Thyroid gland (tissue), 4 donors: ENCODE measurements around the gene PSD. TPM values are rescaled to one million over a fixed set of nuclear protein-coding genes. Genes with fewer than 3 reads are reported as not detected.
"Not testable (repeated sequence)": the region's sequence is repeated elsewhere in the genome, so short reads cannot be mapped to it uniquely, and the experiment has no call there.

Experiments
- DNase-seq, 2 donors: peaks; one replicate each; pipeline ENCODE4 v3.0.0-alpha.2; 2019
- H3K27ac ChIP-seq, 3 donors: fragments of 200-600 bp; sonication (generic); 1 replicate in 2 of 3; 2 replicates in 1 of 3; pipeline ENCODE4 v1.5.1; 2016 to 2019; ENCODE audit warnings: mild to moderate bottlenecking in 1 of 3, moderate library complexity in 1 of 3
- H3K27me3 ChIP-seq: fragments of 200-600 bp; sonication (generic); one replicate; pipeline ENCODE4 v1.5.1; 2019
- H3K36me3 ChIP-seq, 2 donors: fragments of 200-600 bp; sonication (generic); one replicate each; pipeline ENCODE4 v1.5.1; 2016 to 2019
- H3K4me1 ChIP-seq, 2 donors: fragments of 200-600 bp; sonication (generic); one replicate each; pipeline ENCODE4 v1.5.1; 2017 to 2019
- H3K4me3 ChIP-seq, 3 donors: fragments of 200-600 bp; sonication (generic); replicated peaks in 1 of 3; 1 replicate in 2 of 3; 2 replicates in 1 of 3; pipeline ENCODE4 v1.5.1; 2016; ENCODE audit warnings: mild to moderate bottlenecking in 1 of 3
- H3K9me3 ChIP-seq: fragments of 200-600 bp; sonication (generic); one replicate; pipeline ENCODE4 v1.5.1; 2017
- POLR2A ChIP-seq, 2 donors: fragments of 450-650 bp; IDR thresholded peaks; one replicate each; pipeline ENCODE4 v1.6.1; 2017; ENCODE audit warnings: antibody characterized with exemption in 2 of 2, mild to moderate bottlenecking in 2 of 2, moderate library complexity in 1 of 2
- WGBS, 2 donors: methylation state at CpG; one replicate each; pipeline ENCODE4 v1.1.5; 2017; 5-methylcytosine and 5-hydroxymethylcytosine counted together
- intact Hi-C: fragments of 100-400 bp; cut with DNase I; formaldehyde crosslinking; loops from one replicate; pipeline ENCODE4 v1.15.1; 2023
- total RNA-seq, 4 donors: library from RNA; depleted of rRNA; stranded (reverse); fragments of >200 nt; gene quantifications; one replicate each; pipeline ENCODE4 v1.2.3, GENCODE V29; 2016
- TF ChIP-seq, protein P1 (sequence below), 6 experiments: fragments of 200-600 bp in 3 of 6; fragments of 450-650 bp in 3 of 6; sonication (generic) in 3 of 6; IDR thresholded peaks; one replicate each; pipeline ENCODE4 v1.5.1; 2016 to 2019; ENCODE audit warnings: antibody characterized with exemption in 6 of 6, mild to moderate bottlenecking in 2 of 6, inconsistent platforms in 1 of 6, moderate library complexity in 1 of 6

PSD gene
- total RNA-seq, 4 donors from 2014 or later, result 0.24 to 1.1 (median 0.49) TPM

DNA sequence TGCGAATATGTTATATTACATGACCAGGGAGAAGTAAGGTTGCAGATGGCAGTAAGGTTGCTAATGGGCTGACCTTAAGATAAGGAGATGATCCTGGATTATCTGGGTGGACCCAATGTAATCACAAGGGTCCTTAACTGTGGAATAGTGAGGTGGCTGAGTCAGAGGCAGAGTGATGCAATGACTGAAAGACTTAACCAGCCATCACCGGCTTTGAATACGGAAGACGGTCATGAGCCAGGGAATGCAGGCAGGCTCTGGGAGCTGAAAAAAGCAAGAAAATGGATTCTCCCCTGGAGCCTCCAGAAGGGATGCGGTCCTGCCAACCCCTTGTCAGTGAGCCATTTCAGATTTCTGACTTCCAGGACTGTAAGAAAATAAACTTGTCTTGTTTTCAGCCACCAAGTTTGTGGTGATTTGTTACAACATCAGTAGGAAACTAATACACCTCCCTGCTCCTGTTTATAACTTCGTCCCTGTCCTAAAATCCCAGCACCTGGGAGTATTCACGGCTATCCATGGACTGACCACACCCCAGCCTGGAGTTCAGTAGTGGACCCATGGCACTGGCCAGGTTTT, 37.4 kb upstream of the PSD start:
- Histone ChIP-seq H3K27ac (peak overlapping the region in 2 of 3 donors; percentile 41 to 50), H3K4me3 (no peak overlapping the region), H3K36me3 (no peaks in the 10 kb centered on the region), H3K9me3 (no peaks in the 10 kb centered on the region), H3K4me1 (peaks cover 38 to 47% of the 10 kb centered on the region in 2 donors), H3K27me3 (no peaks in the 10 kb centered on the region)
- DNase-seq, result peak; percentile 42 to 50
- WGBS, 2 donors, result 78 to 79% methylated on average over 7 of the region's 7 CpGs
- no peak for TF ChIP-seq POLR2A (IDR thresholded peaks at IDR 0.05)
- TF ChIP-seq, protein P1, sequence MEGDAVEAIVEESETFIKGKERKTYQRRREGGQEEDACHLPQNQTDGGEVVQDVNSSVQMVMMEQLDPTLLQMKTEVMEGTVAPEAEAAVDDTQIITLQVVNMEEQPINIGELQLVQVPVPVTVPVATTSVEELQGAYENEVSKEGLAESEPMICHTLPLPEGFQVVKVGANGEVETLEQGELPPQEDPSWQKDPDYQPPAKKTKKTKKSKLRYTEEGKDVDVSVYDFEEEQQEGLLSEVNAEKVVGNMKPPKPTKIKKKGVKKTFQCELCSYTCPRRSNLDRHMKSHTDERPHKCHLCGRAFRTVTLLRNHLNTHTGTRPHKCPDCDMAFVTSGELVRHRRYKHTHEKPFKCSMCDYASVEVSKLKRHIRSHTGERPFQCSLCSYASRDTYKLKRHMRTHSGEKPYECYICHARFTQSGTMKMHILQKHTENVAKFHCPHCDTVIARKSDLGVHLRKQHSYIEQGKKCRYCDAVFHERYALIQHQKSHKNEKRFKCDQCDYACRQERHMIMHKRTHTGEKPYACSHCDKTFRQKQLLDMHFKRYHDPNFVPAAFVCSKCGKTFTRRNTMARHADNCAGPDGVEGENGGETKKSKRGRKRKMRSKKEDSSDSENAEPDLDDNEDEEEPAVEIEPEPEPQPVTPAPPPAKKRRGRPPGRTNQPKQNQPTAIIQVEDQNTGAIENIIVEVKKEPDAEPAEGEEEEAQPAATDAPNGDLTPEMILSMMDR (IDR thresholded peaks at IDR 0.05), result no peak
- intact Hi-C loops, result no loop called here

DNA sequence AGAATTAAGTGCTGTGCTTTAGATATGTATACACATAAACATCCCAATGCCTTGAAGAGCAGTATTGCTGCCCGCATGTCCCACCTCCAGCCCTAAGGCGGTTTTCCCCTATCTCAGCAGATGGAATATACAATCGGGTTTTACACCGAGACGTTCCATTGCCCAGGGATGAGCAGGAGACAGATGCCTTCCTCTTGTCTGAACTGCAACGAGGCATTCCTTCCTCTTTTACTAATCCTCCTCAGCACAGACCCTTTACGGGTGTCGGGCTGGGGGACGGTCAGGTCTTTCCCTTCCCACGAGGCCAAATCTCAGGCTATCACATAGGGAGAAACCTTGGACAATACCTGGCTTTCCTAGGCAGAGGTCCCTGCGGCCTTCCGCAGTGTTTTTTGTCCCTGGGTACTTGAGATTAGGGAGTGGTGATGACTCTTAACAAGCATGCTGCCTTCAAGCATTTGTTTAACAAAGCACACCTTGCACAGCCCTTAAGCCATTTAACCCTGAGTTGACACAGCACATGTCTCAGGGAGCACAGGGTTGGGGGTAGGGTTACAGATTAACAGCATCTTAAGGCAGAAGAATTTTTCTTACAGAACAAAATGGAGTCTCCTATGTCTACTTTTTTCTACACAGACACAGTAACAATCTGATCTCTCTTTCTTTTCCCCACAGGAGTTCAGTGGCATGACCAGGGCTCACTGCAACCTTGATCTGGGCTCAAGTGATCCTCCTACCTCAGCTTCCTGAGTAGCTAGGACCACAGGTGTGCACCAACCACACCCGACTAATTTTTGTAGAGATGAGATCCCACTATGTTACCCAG, 36.3 kb upstream of the PSD start:
- H3K4me1 ChIP-seq, result peaks cover 36 to 47% of the 10 kb centered on the region in 2 donors
- H3K27me3 ChIP-seq, H3K9me3 ChIP-seq, intact Hi-C loops, H3K36me3 ChIP-seq, H3K4me3 ChIP-seq: not testable (repeated sequence)
- peak overlapping the region; percentile 33 to 50 (median 41) for H3K27ac ChIP-seq
- DNase-seq, result peak; percentile 51 to 58
- WGBS, 2 donors, result 45 to 59% methylated on average over 13 of the region's 13 CpGs

DNA sequence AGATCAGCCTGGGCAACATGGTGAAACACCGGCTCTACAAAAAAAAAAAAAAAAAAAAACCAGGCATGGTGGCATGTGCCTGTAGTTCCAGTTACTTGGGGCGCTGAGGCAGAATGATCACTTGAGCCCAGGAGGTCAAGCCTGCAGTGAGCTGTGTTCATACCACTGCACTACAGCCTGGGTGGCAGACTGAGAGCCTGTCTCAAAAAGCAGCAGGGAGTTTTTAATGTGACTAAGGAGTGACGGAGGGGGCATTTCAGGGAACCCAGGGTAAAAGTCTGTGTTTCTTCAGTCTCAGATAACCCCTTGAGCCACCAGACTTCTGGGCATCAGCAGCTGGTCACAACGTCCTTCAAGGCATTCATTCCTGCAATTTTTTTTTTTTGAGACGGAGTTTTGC, 34.9 kb upstream of the PSD start:
- Histone ChIP-seq H3K4me1 (peaks cover 40 to 47% of the 10 kb centered on the region in 2 donors), H3K27me3 (no peaks in the 10 kb centered on the region), H3K9me3 (no peaks in the 10 kb centered on the region), H3K27ac (peak overlapping the region; percentile 36 to 61 (median 41)), H3K36me3 (no peaks in the 10 kb centered on the region), H3K4me3 (no peak overlapping the region)
- intact Hi-C loops, result no loop called here
- peak; percentile 69 to 79 for DNase-seq
- TF ChIP-seq, protein P1 (IDR thresholded peaks at IDR 0.05), result no peak
- TF ChIP-seq POLR2A (IDR thresholded peaks at IDR 0.05), result peak in 1 of 2 donors; percentile 14
- 54 to 56% methylated on average over 5 of the region's 5 CpGs for WGBS, 2 donors

DNA sequence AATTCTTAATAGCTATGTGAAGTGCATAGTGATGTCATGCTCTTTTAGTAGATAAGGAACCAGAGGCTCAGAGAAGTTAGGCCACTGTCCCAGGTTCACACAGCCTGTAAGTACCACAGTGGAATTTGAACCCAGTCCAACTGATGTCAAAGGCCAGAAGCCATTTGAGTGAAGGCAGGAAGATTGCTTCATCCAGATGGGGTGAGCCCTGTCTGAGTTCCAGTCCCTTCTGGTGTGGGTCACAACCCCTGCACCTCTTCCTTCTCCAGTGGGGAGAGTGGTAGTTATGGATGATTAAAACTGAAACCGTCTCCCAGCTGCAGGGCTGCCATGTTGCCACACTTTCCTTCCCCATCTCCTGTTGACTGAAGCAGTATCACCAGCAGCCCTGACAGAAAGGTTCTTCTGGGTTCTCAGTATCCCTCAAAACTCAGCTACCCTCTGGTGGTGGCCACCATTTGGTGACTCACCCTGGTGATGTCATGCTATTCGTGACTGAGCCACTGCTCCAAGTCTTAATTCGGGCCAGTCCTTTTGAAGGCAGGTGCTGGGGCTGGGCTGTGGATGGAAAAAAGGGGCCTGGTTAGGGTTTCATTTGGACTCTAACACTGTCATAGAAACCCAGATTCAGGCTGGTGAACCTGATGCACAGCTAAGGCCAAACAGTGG, 34.2 kb upstream of the PSD start:
- Histone ChIP-seq H3K4me1 (peaks cover 40 to 47% of the 10 kb centered on the region in 2 donors), H3K9me3 (no peaks in the 10 kb centered on the region), H3K27me3 (no peaks in the 10 kb centered on the region), H3K27ac (peak overlapping the region in 2 of 3 donors; percentile 41 to 61), H3K36me3 (no peaks in the 10 kb centered on the region), H3K4me3 (no peak overlapping the region)
- WGBS, 2 donors, result 56 to 63% methylated on average over 3 of the region's 3 CpGs
- DNase-seq, result no peak
- intact Hi-C loops, result no loop called here
- TF ChIP-seq POLR2A (IDR thresholded peaks at IDR 0.05), result no peak
- TF ChIP-seq, protein P1 (IDR thresholded peaks at IDR 0.05), result no peak

DNA sequence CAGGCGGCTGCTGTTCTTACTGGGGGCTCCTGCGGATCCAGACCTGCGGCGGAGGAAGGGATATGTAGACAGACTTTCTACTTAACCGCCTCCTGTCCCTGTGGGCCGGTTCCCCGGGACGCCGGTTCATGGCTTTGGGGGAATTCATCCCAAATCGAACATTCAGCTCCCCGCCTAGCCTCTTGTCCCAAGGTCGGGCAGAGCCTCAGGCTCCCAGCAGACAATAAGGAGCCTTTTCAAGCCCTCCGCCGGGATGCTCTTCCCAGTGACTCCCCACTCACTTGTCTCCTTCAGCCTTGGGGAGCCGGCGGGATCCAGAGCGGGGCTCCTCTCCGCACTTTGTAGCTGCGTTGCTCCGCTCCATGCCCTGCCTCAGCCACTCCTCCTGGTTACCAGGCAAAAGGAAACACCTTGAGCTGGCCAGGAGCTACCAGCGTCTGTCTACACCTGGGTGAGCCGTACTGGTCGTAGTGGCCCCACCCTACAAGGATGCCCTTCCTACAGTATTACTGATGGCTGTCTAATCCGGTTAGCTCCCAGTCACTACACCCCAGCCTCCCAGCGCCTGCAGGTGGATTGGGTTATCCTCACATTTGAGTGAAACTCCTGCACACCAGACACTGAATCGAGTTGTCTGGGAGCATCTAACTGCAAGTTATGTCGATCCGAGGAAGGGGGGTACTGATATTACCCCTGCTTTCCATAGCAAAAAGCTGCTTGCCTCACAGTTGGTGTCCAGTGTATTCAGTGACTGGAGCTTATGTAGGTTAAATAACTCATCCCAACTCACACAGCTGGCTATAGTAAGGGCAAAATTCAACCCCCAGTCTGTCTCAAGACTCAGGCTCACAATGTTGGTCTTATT, 32.8 kb upstream of the PSD start, which contains the start of gene C10orf95:
Gene C10orf95, minus strand, starts transcription at position 439 of the 865 bp plus-strand sequence. CDS start 450 bp downstream, outside the sequence.
- TF ChIP-seq, protein P1 (IDR thresholded peaks at IDR 0.05), result no peak
- TF ChIP-seq POLR2A (IDR thresholded peaks at IDR 0.05), result peak in 1 of 2 donors; percentile 41
- intact Hi-C loops, result no loop called here
- Histone ChIP-seq H3K4me3 (peak within 1 kb of the TSS; percentile 63 to 73 (median 68)), H3K36me3 (no peaks in the 10 kb centered on the region), H3K4me1 (peaks cover 40 to 45% of the 10 kb centered on the region in 2 donors), H3K27me3 (no peaks in the 10 kb centered on the region), H3K9me3 (no peaks in the 10 kb centered on the region), H3K27ac (peak within 1 kb of the TSS; percentile 68 to 81 (median 71))
- peak; percentile 52 to 60 for DNase-seq
- 19 to 24% methylated on average over 20 to 28 of the region's 28 CpGs for WGBS, 2 donors
